Fibroblast of lung (primary cell): ENCODE results near the gene FAM184A. TPM values are rescaled to one million over a fixed set of nuclear protein-coding genes. Genes with fewer than 3 reads are reported as not detected.

Experiments used
- DNase-seq, 2 donors: peaks; one replicate each; pipeline versions ENCODE4 v3.0.0 to v3.0.0-alpha.2; 2010; ENCODE audit warnings: low read depth in 2 of 2
- H2AFZ ChIP-seq: 2 replicates; pipeline ENCODE4 v1.5.1; 2012; ENCODE audit warnings: low read length, control low read depth, inconsistent platforms
- H3K27ac ChIP-seq: 2 replicates; pipeline ENCODE4 v1.5.1; 2011; ENCODE audit warnings: low read length, control low read depth; ENCODE audit not compliant: insufficient read depth
- H3K27me3 ChIP-seq: 2 replicates; pipeline ENCODE4 v1.5.1; 2011; ENCODE audit warnings: mild to moderate bottlenecking, low read length; ENCODE audit not compliant: control insufficient read depth, insufficient read depth
- H3K36me3 ChIP-seq: 2 replicates; pipeline ENCODE4 v1.5.1; 2011; ENCODE audit warnings: low read length; ENCODE audit not compliant: control insufficient read depth, insufficient read depth
- H3K4me1 ChIP-seq: 2 replicates; pipeline ENCODE4 v1.5.1; 2011; ENCODE audit warnings: low read length; ENCODE audit not compliant: control insufficient read depth, insufficient read depth; ENCODE audit errors: extremely low read depth
- H3K4me2 ChIP-seq: 2 replicates; pipeline ENCODE4 v1.5.1; 2011; ENCODE audit warnings: low read length, control low read depth; ENCODE audit not compliant: insufficient read depth; ENCODE audit errors: extremely low read depth
- H3K4me3 ChIP-seq, 4 experiments: fragments of 200-600 bp in 1 of 4; sonication (generic) in 1 of 4; replicated peaks in 1 of 4; 2 replicates each; pipeline ENCODE4 v1.5.1; 2011 to 2016; ENCODE audit warnings: low read length in 4 of 4, low read depth in 3 of 4, mild to moderate bottlenecking in 3 of 4, control low read depth in 2 of 4, inconsistent platforms in 1 of 4, mixed read lengths in 1 of 4; ENCODE audit not compliant: insufficient read depth in 1 of 4; ENCODE audit errors: control extremely low read depth in 1 of 4
- H3K79me2 ChIP-seq: 2 replicates; pipeline ENCODE4 v1.5.1; 2012; ENCODE audit warnings: mild to moderate bottlenecking, low read length, inconsistent platforms; ENCODE audit not compliant: control insufficient read depth, insufficient read depth
- H3K9ac ChIP-seq: 2 replicates; pipeline ENCODE4 v1.5.1; 2011; ENCODE audit warnings: mild to moderate bottlenecking, low read length, control low read depth; ENCODE audit not compliant: insufficient read depth
- H3K9me3 ChIP-seq: 2 replicates; pipeline ENCODE4 v1.5.1; 2012; ENCODE audit warnings: low read depth, low read length; ENCODE audit not compliant: control insufficient read depth, insufficient read depth
- H4K20me1 ChIP-seq: 2 replicates; pipeline ENCODE4 v1.5.1; 2011; ENCODE audit warnings: low read length; ENCODE audit not compliant: control insufficient read depth, insufficient read depth; ENCODE audit errors: extremely low read depth
- CTCF ChIP-seq, 2 donors: IDR thresholded peaks in 1 of 2; conservative IDR thresholded peaks in 1 of 2; 1 replicate in 1 of 2; 2 replicates in 1 of 2; pipeline ENCODE4 v1.5.1; 2011 to 2012; ENCODE audit warnings: low read length in 2 of 2, control low read depth in 1 of 2, inconsistent platforms in 1 of 2, low read depth in 1 of 2, mild to moderate bottlenecking in 1 of 2
- EZH2 ChIP-seq: IDR thresholded peaks from 2 replicates; pipeline ENCODE4 v1.5.1; 2012; ENCODE audit warnings: low read length, control low read depth, mild to moderate bottlenecking; ENCODE audit errors: missing control alignments
- polyA plus RNA-seq, 2 donors: library from polyadenylated mRNA; depleted of rRNA in 1 of 2; stranded (reverse) in 1 of 2; unstranded in 1 of 2; fragments of >200 nt; gene quantifications; 2 replicates each; pipeline ENCODE4 v1.2.1, GENCODE V29; 2011 to 2012; ENCODE audit warnings: missing spikeins in 1 of 2
- total RNA-seq: library from RNA; depleted of rRNA; stranded (reverse); fragments of >200 nt; gene quantifications from 2 replicates; pipeline ENCODE4 v1.2.1, GENCODE V29; 2014

FAM184A gene
- total and polyA plus RNA-seq, 2 donors (not counting 1 experiment from before 2014, with no cell fraction given), result 0.09 to 1.7 TPM

GRCh38 chr6:118912646-118913045, 165.8 kb downstream of the FAM184A start:
- no peak for DNase-seq
- TF ChIP-seq CTCF (conservative IDR thresholded peaks at IDR 0.05 in 1 of 2, IDR thresholded peaks at IDR 0.05 in 1 of 2; ENCODE audit: low read depth in 1 of 2, low read length in 2 of 2), result no peak
- TF ChIP-seq EZH2, result no peak
- H3K36me3 ChIP-seq, result no peaks in the 10 kb centered on the region
- H3K27me3 ChIP-seq, result no peaks in the 10 kb centered on the region
- H3K4me2 ChIP-seq, result no peak overlapping the region
- H3K9me3 ChIP-seq, result no peaks in the 10 kb centered on the region
- no peaks in the 10 kb centered on the region for H3K4me1 ChIP-seq
- no peaks in the 10 kb centered on the region for H3K79me2 ChIP-seq
- H3K9ac ChIP-seq, result no peak overlapping the region
- H2AFZ ChIP-seq, result no peak overlapping the region
- H4K20me1 ChIP-seq, result no peaks in the 10 kb centered on the region
- H3K4me3 ChIP-seq, result no peak overlapping the region
- no peak overlapping the region for H3K27ac ChIP-seq

Other genes starting within 250 kb of the FAM184A start
- gene ASF1A, start 184.5 kb downstream of the FAM184A start, total RNA-seq, result 16.7 and 20.3 TPM in 2 replicates
- 16.5 and 21.4 TPM in 2 replicates for gene ASF1A, start 184.5 kb downstream of the FAM184A start, polyA plus RNA-seq
- 9.6 and 12.3 TPM in 2 replicates for gene MCM9, start 143.5 kb downstream of the FAM184A start, total RNA-seq
- gene MCM9, start 143.5 kb downstream of the FAM184A start, polyA plus RNA-seq, result 1.2 and 2.0 TPM in 2 replicates